GM12892 (cell line): ENCODE data around the gene EXD2.

ENCODE experiments used
- POLR2A ChIP-seq: IDR thresholded peaks from 2 replicates; pipeline ENCODE4 v1.6.1; 2011; ENCODE audit warnings: low read depth, low read length, control low read depth
- POLR2AphosphoS5 ChIP-seq: IDR thresholded peaks from 2 replicates; pipeline ENCODE4 v1.6.1; 2011; ENCODE audit warnings: low read depth, low read length, control low read depth

DNA sequence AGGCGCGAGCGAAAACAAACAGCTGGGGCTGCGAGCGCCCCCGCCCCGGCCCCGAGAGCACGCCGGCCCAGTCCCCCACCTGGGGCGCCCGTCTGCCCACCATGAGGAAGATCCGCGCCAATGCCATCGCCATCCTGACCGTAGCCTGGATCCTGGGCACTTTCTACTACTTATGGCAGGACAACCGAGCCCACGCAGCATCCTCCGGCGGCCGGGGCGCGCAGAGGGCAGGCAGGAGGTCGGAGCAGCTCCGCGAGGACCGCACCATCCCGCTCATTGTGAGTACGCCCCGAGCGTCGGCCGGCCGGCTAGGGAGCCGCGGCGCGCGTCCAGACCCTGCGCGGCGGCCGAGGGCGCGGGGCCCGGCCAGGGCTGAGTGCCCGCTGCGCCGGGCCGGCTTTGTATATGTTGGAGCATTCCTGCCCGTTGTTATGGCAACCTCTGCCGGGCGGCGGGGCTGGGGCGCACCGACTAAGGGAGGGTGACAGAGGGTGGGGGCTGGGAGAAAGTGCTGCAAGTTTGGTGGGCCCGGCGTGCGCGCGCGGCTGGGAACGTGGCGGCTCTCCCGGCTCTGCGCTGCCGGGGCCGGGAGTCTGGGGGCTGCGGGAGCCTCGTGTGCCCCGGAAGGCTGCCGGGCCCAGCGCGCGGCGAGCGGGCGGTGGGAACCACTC is 69.0 kb downstream of the EXD2 start:
- no peak for TF ChIP-seq POLR2AphosphoS5
- TF ChIP-seq POLR2A, result no peak
